ENCODE data around the gene RPS6KB1. TPM values are rescaled to one million over a fixed set of nuclear protein-coding genes. Genes with fewer than 3 reads are reported as not detected.

The RPS6KB1 gene
- total and polyA plus RNA-seq, 10 of the 15 experiments (the other 5 are each of a cell fraction or from before 2014, with no cell fraction given): 6.6 to 33.2 (median 26.0) TPM

- POLR2A ChIA-PET: interaction anchor here (1.0 to 13.3 kb wide), 9 partner anchors 9 to 95 kb away, joined by 3 to 332 read pairs (median 7); no protein-coding TSS in a partner anchor
- Histone ChIP-seq H3K36me3 (ENCODE audit: control insufficient read depth in 2 of 2, insufficient read depth in 2 of 2, low read length in 1 of 2) (no peaks in the 10 kb centered on the region), H3K79me2 (ENCODE audit: control insufficient read depth, insufficient read depth, low read length) (no peaks in the 10 kb centered on the region; the same call in 1 of the 2 replicates), H4K20me1 (ENCODE audit: control insufficient read depth, insufficient read depth) (no peaks in the 10 kb centered on the region), H2AFZ (ENCODE audit: control insufficient read depth, low read depth, low read length) (no peak overlapping the region), H3K27me3 (replicated peaks in 1 of 2; ENCODE audit: control insufficient read depth in 2 of 2, insufficient read depth in 2 of 2, low read length in 1 of 2) (no peaks in the 10 kb centered on the region), H3K4me2 (ENCODE audit: control insufficient read depth, insufficient read depth) (peak overlapping the region; percentile 69), H3K9me3 (replicated peaks; ENCODE audit: control insufficient read depth, insufficient read depth, low read length) (no peaks in the 10 kb centered on the region), H3K9ac (ENCODE audit: control insufficient read depth, insufficient read depth, low read length) (peak overlapping the region; percentile 4; the same call in 1 of the 2 replicates), H3K27ac (ENCODE audit: control insufficient read depth, insufficient read depth) (peak overlapping the region; percentile 82), H3K4me3 (no peak overlapping the region), H3K4me1 (ENCODE audit: control insufficient read depth, insufficient read depth, low read length) (peaks cover 49% of the 10 kb centered on the region)
- in situ Hi-C loops (cut with MboI) (no loop called here), intact Hi-C loops (cut with micrococcal nuclease; ENCODE audit: unreplicated experiment) (no loop called here)
- CTCF ChIA-PET: interaction anchor here (0.8 to 2.9 kb wide), 11 partner anchors 8 to 91 kb away, joined by 3 to 9 read pairs (median 5); no protein-coding TSS in a partner anchor
- DNase-seq (ENCODE audit: low read depth, low spot score): no peak
- no peak for ATAC-seq
- WGBS (ENCODE audit: insufficient coverage, insufficient replicate concordance, low lambda C conversion rate, missing lambda C conversion rate): 96% methylated on average over 6 of the region's 6 CpGs
- BruUV-seq (replicated peaks): no TSS peak
- RAD21 ChIA-PET (ENCODE audit: unreplicated experiment): interaction anchor here (0.7 to 8.4 kb wide), 9 partner anchors 8 to 99 kb away, joined by 3 to 149 read pairs (median 11); no protein-coding TSS in a partner anchor
- FAIRE-seq: no peak
- SMC1A ChIA-PET (ENCODE audit: uncharacterized antibody, unreplicated experiment): interaction anchor here (0.6 to 12.6 kb wide), 11 partner anchors 8 to 95 kb away, joined by 3 to 143 read pairs (median 9); partner anchors contain the start of genes RPS6KB1 and TUBD1
- TF ChIP-seq ETV6 (conservative IDR thresholded peaks at IDR 0.05 in 1 of 2, IDR thresholded peaks at IDR 0.05 in 1 of 2; ENCODE audit: borderline replicate concordance in 1 of 2, low read depth in 1 of 2) (peak in 1 of 2 experiments; percentile 79; a peak in 1 of 4 replicates), NFXL1 (IDR thresholded peaks at IDR 0.05; ENCODE audit: borderline replicate concordance) (peak; percentile 31; the same call in 1 of the 2 replicates), RCOR1 (conservative IDR thresholded peaks at IDR 0.05; ENCODE audit: low read depth, low read length) (no peak)
These were observed 44.6 kb upstream of the RPS6KB1 start for GRCh38 chr17:59848385-59848668.

- intact Hi-C loops (cut with micrococcal nuclease; ENCODE audit: unreplicated experiment): no loop called here
- no TSS peak for BruUV-seq (replicated peaks)
- H3K27me3 ChIP-seq (replicated peaks in 1 of 2; ENCODE audit: control insufficient read depth in 2 of 2, insufficient read depth in 2 of 2, low read length in 1 of 2): no peaks in the 10 kb centered on the region
- ATAC-seq (peak; percentile 69), DNase-seq (ENCODE audit: low read depth, low spot score) (no peak), FAIRE-seq (no peak)
- peak overlapping the region; percentile 4; the same call in 1 of the 2 replicates for H3K9ac ChIP-seq (ENCODE audit: control insufficient read depth, insufficient read depth, low read length)
- SMC1A ChIA-PET (ENCODE audit: uncharacterized antibody, unreplicated experiment): interaction anchor here (0.6 to 12.6 kb wide), 13 partner anchors 8 to 95 kb away, joined by 3 to 143 read pairs (median 8); partner anchors contain the start of genes RPS6KB1 and TUBD1
- RAD21 ChIA-PET (ENCODE audit: unreplicated experiment): interaction anchor here (0.7 to 8.4 kb wide), 9 partner anchors 8 to 99 kb away, joined by 3 to 149 read pairs (median 11); no protein-coding TSS in a partner anchor
- in situ Hi-C loops (cut with MboI): no loop called here
- H2AFZ ChIP-seq (ENCODE audit: control insufficient read depth, low read depth, low read length): no peak overlapping the region; the same call in 1 of the 2 replicates
- H3K9me3 ChIP-seq (replicated peaks; ENCODE audit: control insufficient read depth, insufficient read depth, low read length): no peaks in the 10 kb centered on the region
- no peak overlapping the region for H3K4me3 ChIP-seq
- CTCF ChIA-PET: interaction anchor here (0.8 to 2.9 kb wide), 10 partner anchors 9 to 92 kb away, joined by 3 to 9 read pairs (median 5); no protein-coding TSS in a partner anchor
- no peaks in the 10 kb centered on the region; the same call in 1 of the 2 replicates for H3K79me2 ChIP-seq (ENCODE audit: control insufficient read depth, insufficient read depth, low read length)
- peak overlapping the region; percentile 82 for H3K27ac ChIP-seq (ENCODE audit: control insufficient read depth, insufficient read depth)
- peak overlapping the region; percentile 69 for H3K4me2 ChIP-seq (ENCODE audit: control insufficient read depth, insufficient read depth)
- peaks cover 47% of the 10 kb centered on the region for H3K4me1 ChIP-seq (ENCODE audit: control insufficient read depth, insufficient read depth, low read length)
- 1% methylated on average over 7 of the region's 7 CpGs for WGBS (ENCODE audit: insufficient coverage, insufficient replicate concordance, low lambda C conversion rate, missing lambda C conversion rate)
- POLR2A ChIA-PET: interaction anchor here (0.6 to 13.3 kb wide), 9 partner anchors 9 to 96 kb away, joined by 3 to 332 read pairs (median 4); no protein-coding TSS in a partner anchor
- no peaks in the 10 kb centered on the region for H4K20me1 ChIP-seq (ENCODE audit: control insufficient read depth, insufficient read depth)
- no peaks in the 10 kb centered on the region for H3K36me3 ChIP-seq (ENCODE audit: control insufficient read depth in 2 of 2, insufficient read depth in 2 of 2, low read length in 1 of 2)
- TF ChIP-seq FOXM1 (IDR thresholded peaks at IDR 0.05; ENCODE audit: low read depth, low read length) (peak; percentile 77; the same call in 1 of the 2 replicates), ZNF24 (IDR thresholded peaks at IDR 0.05) (peak; percentile 29; the same call in 1 of the 2 replicates), ATF7 (IDR thresholded peaks at IDR 0.05; ENCODE audit: low read depth) (peak; percentile 42; the same call in 1 of the 2 replicates), ZNF217 (IDR thresholded peaks at IDR 0.05) (peak; percentile 78; the same call in 1 of the 2 replicates), MTA2 (IDR thresholded peaks at IDR 0.05; ENCODE audit: low read depth) (peak; percentile 68), SP1 (IDR thresholded peaks at IDR 0.05; ENCODE audit: low read depth, low read length) (peak; percentile 16), HDGF (IDR thresholded peaks at IDR 0.05) (0 out of 2 replicates have a peak, but pooled peaks have one; percentile 43), PAX5 (IDR thresholded peaks at IDR 0.05; ENCODE audit: borderline replicate concordance, low read depth, low read length) (peak; percentile 68; the same call in 1 of the 2 replicates), EED (IDR thresholded peaks at IDR 0.05; ENCODE audit: low read depth) (peak; percentile 79)
- TF ChIP-seq, protein P1, sequence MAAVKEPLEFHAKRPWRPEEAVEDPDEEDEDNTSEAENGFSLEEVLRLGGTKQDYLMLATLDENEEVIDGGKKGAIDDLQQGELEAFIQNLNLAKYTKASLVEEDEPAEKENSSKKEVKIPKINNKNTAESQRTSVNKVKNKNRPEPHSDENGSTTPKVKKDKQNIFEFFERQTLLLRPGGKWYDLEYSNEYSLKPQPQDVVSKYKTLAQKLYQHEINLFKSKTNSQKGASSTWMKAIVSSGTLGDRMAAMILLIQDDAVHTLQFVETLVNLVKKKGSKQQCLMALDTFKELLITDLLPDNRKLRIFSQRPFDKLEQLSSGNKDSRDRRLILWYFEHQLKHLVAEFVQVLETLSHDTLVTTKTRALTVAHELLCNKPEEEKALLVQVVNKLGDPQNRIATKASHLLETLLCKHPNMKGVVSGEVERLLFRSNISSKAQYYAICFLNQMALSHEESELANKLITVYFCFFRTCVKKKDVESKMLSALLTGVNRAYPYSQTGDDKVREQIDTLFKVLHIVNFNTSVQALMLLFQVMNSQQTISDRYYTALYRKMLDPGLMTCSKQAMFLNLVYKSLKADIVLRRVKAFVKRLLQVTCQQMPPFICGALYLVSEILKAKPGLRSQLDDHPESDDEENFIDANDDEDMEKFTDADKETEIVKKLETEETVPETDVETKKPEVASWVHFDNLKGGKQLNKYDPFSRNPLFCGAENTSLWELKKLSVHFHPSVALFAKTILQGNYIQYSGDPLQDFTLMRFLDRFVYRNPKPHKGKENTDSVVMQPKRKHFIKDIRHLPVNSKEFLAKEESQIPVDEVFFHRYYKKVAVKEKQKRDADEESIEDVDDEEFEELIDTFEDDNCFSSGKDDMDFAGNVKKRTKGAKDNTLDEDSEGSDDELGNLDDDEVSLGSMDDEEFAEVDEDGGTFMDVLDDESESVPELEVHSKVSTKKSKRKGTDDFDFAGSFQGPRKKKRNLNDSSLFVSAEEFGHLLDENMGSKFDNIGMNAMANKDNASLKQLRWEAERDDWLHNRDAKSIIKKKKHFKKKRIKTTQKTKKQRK (IDR thresholded peaks at IDR 0.05; ENCODE audit: low read depth, low read length): no peak
These were observed 44.1 kb upstream of the RPS6KB1 start for GRCh38 chr17:59848778-59849177.

Measured in GM12878 (cell line).